KOPT-K1 (cell line): ENCODE data around the gene COQ9.

ENCODE experiments used
- H3K27ac ChIP-seq: fragments of 200-600 bp; sonication (generic); 2 replicates; pipeline ENCODE4 v1.5.1; 2016; ENCODE audit warnings: antibody characterized with exemption, mild to moderate bottlenecking, low read depth, low read length; ENCODE audit not compliant: poor library complexity, severe bottlenecking
- H3K36me3 ChIP-seq: fragments of 200-600 bp; sonication (generic); 2 replicates; pipeline ENCODE4 v1.5.1; 2017; ENCODE audit warnings: antibody characterized with exemption, mild to moderate bottlenecking, low read length, moderate library complexity; ENCODE audit not compliant: insufficient read depth
- H3K9me3 ChIP-seq: fragments of 200-600 bp; sonication (generic); 2 replicates; pipeline ENCODE4 v1.5.1; 2017; ENCODE audit warnings: antibody characterized with exemption, low read length, mild to moderate bottlenecking; ENCODE audit not compliant: insufficient read depth, poor library complexity, severe bottlenecking

COQ9 gene

GRCh38 chr16:57445510-57445909, 1.8 kb upstream of the COQ9 start:
- Histone ChIP-seq H3K9me3 (peaks cover 12% of the 10 kb centered on the region), H3K27ac (no peak overlapping the region), H3K36me3 (peaks cover 23% of the 10 kb centered on the region)

- Histone ChIP-seq H3K9me3 (peaks cover 1% of the 10 kb centered on the region), H3K27ac (peak overlapping the region; percentile 82)
Measured at GRCh38 chr16:57446531-57447185, 621 bp upstream of the COQ9 start.

GRCh38 chr16:57452021-57452420, 4.7 kb downstream of the COQ9 start:
- no peak overlapping the region for H3K27ac ChIP-seq
- H3K9me3 ChIP-seq, result no peaks in the 10 kb centered on the region
- peaks cover 61% of the 10 kb centered on the region for H3K36me3 ChIP-seq

More at GRCh38 chr16:57446531-57447185, 621 bp upstream of the COQ9 start:
- H3K36me3 ChIP-seq, result peaks cover 20% of the 10 kb centered on the region

- peak within 1 kb of the TSS; percentile 55 for H3K27ac ChIP-seq
- no peaks in the 10 kb centered on the region for H3K9me3 ChIP-seq
- peaks cover 78% of the 10 kb centered on the region for H3K36me3 ChIP-seq
Measured at GRCh38 chr16:57462209-57462977, 15.1 kb downstream of the COQ9 start, which contains the start of gene POLR2C. TSS of gene POLR2C (plus strand) at chr16:57462679. CDS start at chr16:57462725, 46 bp downstream.

GRCh38 chr16:57462978-57463362, 15.7 kb downstream of the COQ9 start:
- H3K36me3 ChIP-seq, result peaks cover 78% of the 10 kb centered on the region
- H3K9me3 ChIP-seq, result no peaks in the 10 kb centered on the region
- peak overlapping the region; percentile 55 for H3K27ac ChIP-seq

GRCh38 chr16:57464523-57464922, 17.2 kb downstream of the COQ9 start:
- H3K36me3 ChIP-seq, result peaks cover 80% of the 10 kb centered on the region
- no peak overlapping the region for H3K27ac ChIP-seq
- H3K9me3 ChIP-seq, result no peaks in the 10 kb centered on the region

GRCh38 chr16:57468346-57468745, 21.1 kb downstream of the COQ9 start:
- Histone ChIP-seq H3K36me3 (peaks cover 98% of the 10 kb centered on the region), H3K9me3 (no peaks in the 10 kb centered on the region), H3K27ac (no peak overlapping the region)

GRCh38 chr16:57469046-57469445, 21.8 kb downstream of the COQ9 start:
- H3K27ac ChIP-seq, result no peak overlapping the region
- H3K9me3 ChIP-seq, result no peaks in the 10 kb centered on the region
- peaks cover 100% of the 10 kb centered on the region for H3K36me3 ChIP-seq

GRCh38 chr16:57469917-57470470, 22.7 kb downstream of the COQ9 start:
- Histone ChIP-seq H3K36me3 (peaks cover 91% of the 10 kb centered on the region), H3K9me3 (no peaks in the 10 kb centered on the region), H3K27ac (no peak overlapping the region)

GRCh38 chr16:57470711-57471110, 23.4 kb downstream of the COQ9 start:
- H3K27ac ChIP-seq, result no peak overlapping the region
- peaks cover 84% of the 10 kb centered on the region for H3K36me3 ChIP-seq
- H3K9me3 ChIP-seq, result no peaks in the 10 kb centered on the region

GRCh38 chr16:57471209-57471608, 23.9 kb downstream of the COQ9 start:
- peaks cover 79% of the 10 kb centered on the region for H3K36me3 ChIP-seq
- H3K27ac ChIP-seq, result no peak overlapping the region
- no peaks in the 10 kb centered on the region for H3K9me3 ChIP-seq

GRCh38 chr16:57471852-57472664, 24.8 kb downstream of the COQ9 start:
- H3K27ac ChIP-seq, result no peak overlapping the region
- peaks cover 70% of the 10 kb centered on the region for H3K36me3 ChIP-seq
- no peaks in the 10 kb centered on the region for H3K9me3 ChIP-seq

- no peak overlapping the region for H3K27ac ChIP-seq
- peaks cover 64% of the 10 kb centered on the region for H3K36me3 ChIP-seq
- no peaks in the 10 kb centered on the region for H3K9me3 ChIP-seq
Measured at GRCh38 chr16:57472665-57473060, 25.4 kb downstream of the COQ9 start.

- Histone ChIP-seq H3K36me3 (peaks cover 58% of the 10 kb centered on the region), H3K9me3 (no peaks in the 10 kb centered on the region), H3K27ac (no peak overlapping the region)
Measured at GRCh38 chr16:57473176-57473840, 26.0 kb downstream of the COQ9 start.
